Stimulated activated CD4-positive, alpha-beta T cell treated with anti-CD3 and anti-CD28 coated beads, TNF-alpha, amount 100 ng/mL, for 48 hours (primary cell): ENCODE data around the gene PDE6B.
"Not testable (repeated sequence)": the region's sequence is repeated elsewhere in the genome, so short reads cannot be mapped to it uniquely, and the experiment has no call there.

ENCODE experiments used
- DNase-seq, 3 donors: peaks; one replicate each; pipeline ENCODE4 v3.0.0-alpha.2; 2020; ENCODE audit warnings: low read depth in 3 of 3

PDE6B gene

GRCh38 chr4:683247-683897 is 58.0 kb downstream of the PDE6B start:
- DNase-seq, result no peak

- no peak for DNase-seq
These were observed 58.7 kb downstream of the PDE6B start for GRCh38 chr4:683982-684622.

- DNase-seq, result no peak
These were observed 59.4 kb downstream of the PDE6B start for GRCh38 chr4:684623-685327.

GRCh38 chr4:685679-686412 is 60.5 kb downstream of the PDE6B start:
- DNase-seq, result no peak

- no peak for DNase-seq
These were observed 61.2 kb downstream of the PDE6B start for GRCh38 chr4:686413-687040.

- no peak for DNase-seq
These were observed 61.9 kb downstream of the PDE6B start for GRCh38 chr4:687048-687970.

- no peak for DNase-seq
These were observed 62.8 kb downstream of the PDE6B start for GRCh38 chr4:687971-688853.

GRCh38 chr4:688854-689681 is 63.7 kb downstream of the PDE6B start, which contains the start of gene SLC49A3:
Gene SLC49A3 (minus strand): TSS chr4:689151. CDS start chr4:689127, 24 bp downstream.
- DNase-seq, result no peak

- no peak for DNase-seq
These were observed 64.3 kb downstream of the PDE6B start for GRCh38 chr4:689723-690122.

GRCh38 chr4:692771-693554 is 67.6 kb downstream of the PDE6B start:
- no peak for DNase-seq

- DNase-seq, result not testable (repeated sequence)
These were observed 69.1 kb downstream of the PDE6B start for GRCh38 chr4:694341-694940.

- no peak for DNase-seq
These were observed 74.6 kb downstream of the PDE6B start for GRCh38 chr4:699816-700580.

GRCh38 chr4:700587-701264 is 75.4 kb downstream of the PDE6B start:
- no peak for DNase-seq

- no peak for DNase-seq
These were observed 77.3 kb downstream of the PDE6B start for GRCh38 chr4:702618-703048.

- DNase-seq, result no peak
These were observed 78.2 kb downstream of the PDE6B start for GRCh38 chr4:703336-704197.
